Measurements from ENCODE around the gene DRG1. TPM values are rescaled to one million over a fixed set of nuclear protein-coding genes. Genes with fewer than 3 reads are reported as not detected.
"Not testable (repeated sequence)": the region's sequence is repeated elsewhere in the genome, so short reads cannot be mapped to it uniquely, and the experiment has no call there.

The DRG1 gene
- 99.8 and 102 TPM in 2 replicates for total RNA-seq (2014; rRNA removed)
- polyA plus RNA-seq (2012), result 74.4 TPM

GRCh38 chr22:31399211-31400022 lies at the start of gene DRG1:
Gene DRG1, plus strand, starts transcription at chr22:31399604. Its CDS starts 80 bp downstream, at chr22:31399684.
- DNase-seq (ENCODE audit: low read depth), result peak; percentile 93

GRCh38 chr22:31349960-31350359 lies 49.4 kb upstream of the DRG1 start:
- no peak for DNase-seq (ENCODE audit: low read depth)

GRCh38 chr22:31350410-31350863 lies 49.0 kb upstream of the DRG1 start:
- DNase-seq (ENCODE audit: low read depth), result peak; percentile 54

- DNase-seq (ENCODE audit: low read depth), result no peak
Measured at GRCh38 chr22:31354515-31354914, 44.9 kb upstream of the DRG1 start.

GRCh38 chr22:31360029-31360428 lies 39.4 kb upstream of the DRG1 start:
- no peak for DNase-seq (ENCODE audit: low read depth)

GRCh38 chr22:31361743-31362142 lies 37.7 kb upstream of the DRG1 start:
- DNase-seq (ENCODE audit: low read depth), result no peak

- DNase-seq (ENCODE audit: low read depth), result no peak
Measured at GRCh38 chr22:31363885-31364465, 35.4 kb upstream of the DRG1 start.

- DNase-seq (ENCODE audit: low read depth), result no peak
Measured at GRCh38 chr22:31367426-31367825, 32.0 kb upstream of the DRG1 start.

- DNase-seq (ENCODE audit: low read depth), result no peak
Measured at GRCh38 chr22:31377612-31378011, 21.8 kb upstream of the DRG1 start.

GRCh38 chr22:31378123-31378522 lies 21.3 kb upstream of the DRG1 start:
- DNase-seq (ENCODE audit: low read depth), result no peak

- DNase-seq (ENCODE audit: low read depth), result not testable (repeated sequence)
Measured at GRCh38 chr22:31378651-31379050, 20.8 kb upstream of the DRG1 start.

GRCh38 chr22:31393893-31394292 lies 5.5 kb upstream of the DRG1 start:
- no peak for DNase-seq (ENCODE audit: low read depth)

- DNase-seq (ENCODE audit: low read depth), result no peak
Measured at GRCh38 chr22:31394326-31394725, 5.1 kb upstream of the DRG1 start.

GRCh38 chr22:31398231-31398630 lies 1.2 kb upstream of the DRG1 start:
- no peak for DNase-seq (ENCODE audit: low read depth)

GRCh38 chr22:31400023-31400397 lies 606 bp downstream of the DRG1 start:
- DNase-seq (ENCODE audit: low read depth), result peak; percentile 76

GRCh38 chr22:31402350-31402749 lies 2.9 kb downstream of the DRG1 start:
- DNase-seq (ENCODE audit: low read depth), result not testable (repeated sequence)

GRCh38 chr22:31425331-31426050 lies 26.1 kb downstream of the DRG1 start:
- DNase-seq (ENCODE audit: low read depth), result peak; percentile 5

GRCh38 chr22:31431950-31432349 lies 32.5 kb downstream of the DRG1 start:
- DNase-seq (ENCODE audit: low read depth), result no peak

GRCh38 chr22:31436132-31436531 lies 36.7 kb downstream of the DRG1 start:
- DNase-seq (ENCODE audit: low read depth), result no peak

GRCh38 chr22:31439808-31440207 lies 40.4 kb downstream of the DRG1 start:
- DNase-seq (ENCODE audit: low read depth), result no peak

GRCh38 chr22:31440681-31441080 lies 41.3 kb downstream of the DRG1 start:
- peak; percentile 6 for DNase-seq (ENCODE audit: low read depth)

- no peak for DNase-seq (ENCODE audit: low read depth)
Measured at GRCh38 chr22:31441652-31442051, 42.2 kb downstream of the DRG1 start.
